ENCODE data around the gene EIF4G3. TPM values are rescaled to one million over a fixed set of nuclear protein-coding genes. Genes with fewer than 3 reads are reported as not detected.
A peak's percentile ranks its signal among the peaks of the same experiment; 100 is the strongest.
"Not testable (repeated sequence)": the region's sequence is repeated elsewhere in the genome, so short reads cannot be mapped to it uniquely, and the experiment has no call there.

The EIF4G3 gene
- total RNA-seq, 1 experiment from 2014 or later, result 66.8 TPM

DNA sequence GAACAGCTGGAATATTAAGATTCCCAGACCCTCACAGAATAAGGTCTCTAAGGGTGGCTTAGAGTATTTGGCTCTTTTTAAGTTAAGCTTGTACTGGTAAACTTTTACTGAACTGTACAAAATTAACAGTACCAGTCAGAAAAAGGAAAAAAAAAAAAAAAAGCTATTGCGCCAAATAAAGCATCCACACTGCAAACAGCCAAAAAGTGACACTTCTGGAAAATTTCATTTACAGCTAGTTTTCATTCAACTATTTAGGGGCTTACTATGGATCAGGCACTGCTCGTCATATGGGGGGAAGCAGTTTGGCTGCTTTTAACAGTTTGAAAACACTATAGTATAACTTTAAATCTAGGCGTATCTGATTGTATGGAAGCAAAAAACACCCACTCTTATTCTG lies 139.6 kb downstream of the EIF4G3 start:
- no peaks in the 10 kb centered on the region for H3K4me1 ChIP-seq
- no peaks in the 10 kb centered on the region for H3K36me3 ChIP-seq
- H3K9me3 ChIP-seq (replicated peaks), result no peaks in the 10 kb centered on the region
- H3K27ac ChIP-seq, result no peak overlapping the region
- no peak overlapping the region for H3K4me3 ChIP-seq
- H3K27me3 ChIP-seq, result no peaks in the 10 kb centered on the region
- no peak for DNase-seq

DNA sequence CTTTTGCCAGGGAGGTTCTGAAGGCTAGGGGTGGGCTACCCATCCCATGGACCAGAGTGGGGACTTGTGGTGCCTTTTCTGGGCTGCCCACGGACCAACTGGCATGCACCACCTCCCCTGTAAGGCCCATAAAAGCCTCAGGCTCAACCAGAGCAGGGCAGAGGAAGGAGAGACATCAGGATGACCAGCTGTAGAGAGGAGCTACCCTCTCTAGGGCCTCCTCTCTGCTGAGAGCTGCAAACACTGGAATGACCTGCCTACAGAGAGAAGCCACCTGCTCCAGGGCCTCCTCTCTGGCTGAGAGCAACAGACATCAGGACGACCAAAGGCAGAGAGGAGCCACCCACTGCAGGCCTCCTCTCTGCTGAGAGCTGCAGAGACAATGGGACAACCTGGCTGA lies 140.9 kb downstream of the EIF4G3 start:
- Histone ChIP-seq H3K27ac (no peak overlapping the region), H3K36me3 (no peaks in the 10 kb centered on the region), H3K9me3 (replicated peaks) (no peaks in the 10 kb centered on the region), H3K4me1 (no peaks in the 10 kb centered on the region), H3K4me3 (no peak overlapping the region), H3K27me3 (no peaks in the 10 kb centered on the region)
- no peak for DNase-seq

DNA sequence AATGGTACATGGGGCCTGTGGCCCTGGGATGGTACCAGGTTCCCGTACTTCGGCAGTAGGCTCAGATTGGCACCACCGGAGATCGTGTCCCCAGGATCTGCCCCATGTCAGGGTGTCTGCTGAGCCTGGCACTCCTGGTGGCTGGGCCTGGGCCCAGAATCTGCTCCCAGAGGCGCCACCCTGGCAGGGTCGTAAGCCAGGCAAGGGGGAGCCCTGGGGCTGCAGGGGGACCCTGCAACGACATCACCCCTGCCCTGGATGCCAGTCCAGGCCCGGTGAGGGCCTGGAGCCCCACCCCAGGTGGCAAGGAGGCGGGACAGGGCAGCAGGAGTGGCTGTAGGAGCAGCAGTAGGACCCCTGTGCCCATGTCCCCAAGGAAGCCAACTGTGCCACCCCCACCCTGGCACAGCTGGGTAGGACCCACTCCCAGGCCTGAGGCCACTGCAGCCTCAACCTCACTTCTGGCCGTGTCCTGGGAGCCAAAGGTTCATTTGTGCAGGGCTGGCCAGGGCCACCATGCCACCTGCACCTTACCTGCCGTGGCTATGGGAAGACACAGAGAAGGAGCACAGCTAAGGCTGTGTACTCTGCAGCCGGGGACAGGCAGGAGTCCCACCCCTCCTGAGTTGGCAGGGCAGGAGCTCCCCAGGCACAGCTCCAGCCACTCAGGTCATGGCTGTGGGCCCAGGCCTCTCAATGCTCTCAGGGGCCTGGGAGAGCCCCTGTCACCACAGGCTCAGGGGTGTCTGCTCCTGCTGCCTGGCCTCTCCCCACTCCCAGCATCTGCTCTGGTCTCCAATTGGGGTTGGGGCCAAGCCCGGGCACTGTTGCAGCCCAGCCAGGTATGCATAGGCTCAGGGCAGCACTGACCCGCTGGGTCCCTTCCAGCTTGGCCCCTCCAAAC lies 141.7 kb downstream of the EIF4G3 start:
- Histone ChIP-seq H3K9me3 (replicated peaks) (no peaks in the 10 kb centered on the region), H3K27ac (no peak overlapping the region), H3K27me3 (no peaks in the 10 kb centered on the region), H3K4me1 (no peaks in the 10 kb centered on the region), H3K36me3 (0 out of 2 replicates have a peak, but pooled peaks cover 2% of the 10 kb centered on the region), H3K4me3 (no peak overlapping the region)
- DNase-seq, result no peak

- no peaks in the 10 kb centered on the region for H3K27me3 ChIP-seq
- no peak for DNase-seq
- no peaks in the 10 kb centered on the region for H3K4me1 ChIP-seq
- H3K4me3 ChIP-seq, result no peak overlapping the region
- H3K9me3 ChIP-seq (replicated peaks), result no peaks in the 10 kb centered on the region
- H3K36me3 ChIP-seq, result 0 out of 2 replicates have a peak, but pooled peaks cover 2% of the 10 kb centered on the region
- no peak overlapping the region for H3K27ac ChIP-seq
Measured at GRCh38 chr1:21032741-21033140, 144.0 kb downstream of the EIF4G3 start.

- no peaks in the 10 kb centered on the region for H3K4me1 ChIP-seq
- H3K36me3 ChIP-seq, result peaks cover 2% of the 10 kb centered on the region; the same call in 1 of the 2 replicates
- no peaks in the 10 kb centered on the region for H3K9me3 ChIP-seq (replicated peaks)
- H3K4me3 ChIP-seq, result no peak overlapping the region
- H3K27ac ChIP-seq, result no peak overlapping the region
- no peak for DNase-seq
- no peaks in the 10 kb centered on the region for H3K27me3 ChIP-seq
Measured at GRCh38 chr1:21030181-21030580, 146.5 kb downstream of the EIF4G3 start.

DNA sequence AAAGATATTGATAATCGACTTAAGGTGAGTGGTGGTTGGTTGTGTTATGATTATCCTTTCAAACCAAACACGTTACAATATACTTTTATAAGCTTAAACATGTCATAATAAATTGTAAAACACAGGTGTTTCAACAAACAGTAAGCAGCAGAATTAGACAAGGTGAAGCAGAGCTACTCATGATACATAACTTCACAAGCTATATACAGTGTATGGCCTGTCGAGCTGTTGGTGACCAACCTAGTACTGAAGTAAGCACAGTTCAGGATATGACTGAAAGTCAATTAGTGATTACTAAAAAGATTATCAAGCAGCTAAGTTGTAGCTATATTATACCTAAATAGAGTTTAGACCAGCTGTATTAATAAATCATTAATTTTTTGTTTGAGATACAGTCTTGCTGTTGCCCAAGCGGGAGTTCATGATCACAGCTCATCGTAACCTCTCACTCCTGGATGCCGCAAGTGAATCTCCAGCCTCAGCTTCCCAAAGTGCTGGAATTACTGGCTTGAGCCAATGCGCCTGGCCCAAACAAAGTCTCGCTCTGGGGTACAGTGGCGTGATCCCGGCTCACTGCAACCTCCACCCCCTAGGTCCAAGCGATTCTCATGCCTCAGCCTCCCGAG lies 148.1 kb downstream of the EIF4G3 start:
- Histone ChIP-seq H3K36me3 (peaks cover 2% of the 10 kb centered on the region; the same call in 1 of the 2 replicates), H3K4me3 (no peak overlapping the region), H3K4me1 (no peaks in the 10 kb centered on the region), H3K9me3 (replicated peaks) (no peaks in the 10 kb centered on the region), H3K27ac (no peak overlapping the region), H3K27me3 (no peaks in the 10 kb centered on the region)
- no peak for DNase-seq

DNA sequence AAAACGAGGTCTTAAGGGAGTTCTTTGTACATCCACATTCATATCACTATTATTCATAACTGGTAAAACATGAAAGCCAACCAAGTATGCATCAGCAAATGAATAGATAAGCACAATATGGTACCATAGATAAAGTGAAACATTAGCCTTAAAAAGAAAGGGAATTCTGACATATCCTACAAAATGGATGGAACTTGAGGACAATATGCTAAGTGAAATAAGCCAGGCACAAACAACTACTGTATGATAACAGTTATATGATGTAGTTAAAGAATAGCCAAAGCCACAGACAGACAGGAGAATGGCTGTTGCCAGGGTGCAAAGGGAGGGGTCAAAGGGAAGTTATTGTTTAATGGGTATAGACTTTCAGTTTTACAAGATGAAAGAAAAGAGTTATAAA lies 148.9 kb downstream of the EIF4G3 start:
- no peak for DNase-seq
- H3K4me1 ChIP-seq, result peaks cover 1% of the 10 kb centered on the region
- H3K27ac ChIP-seq, result no peak overlapping the region
- H3K9me3 ChIP-seq (replicated peaks), result no peaks in the 10 kb centered on the region
- no peak overlapping the region for H3K4me3 ChIP-seq
- no peaks in the 10 kb centered on the region for H3K27me3 ChIP-seq
- H3K36me3 ChIP-seq, result peaks cover 2% of the 10 kb centered on the region; the same call in 1 of the 2 replicates

DNA sequence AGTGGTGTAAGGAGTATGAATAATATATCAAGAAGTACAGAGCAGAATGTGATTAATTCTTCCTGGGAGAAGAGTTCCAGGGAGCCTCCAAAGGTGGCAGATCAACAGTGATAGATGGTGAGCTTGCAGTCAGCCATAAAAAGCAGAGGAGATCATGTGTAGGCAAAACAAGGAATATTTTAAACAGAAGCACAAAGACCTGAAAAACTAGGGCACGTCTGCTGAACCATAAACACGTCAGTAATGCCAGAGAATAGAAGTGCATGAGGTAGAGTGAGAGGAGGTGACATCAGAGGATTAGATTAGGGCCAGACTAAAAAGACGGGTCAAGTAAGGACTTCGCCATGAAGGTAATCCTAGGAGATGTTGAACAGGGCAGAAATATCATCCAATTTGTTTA lies 151.8 kb downstream of the EIF4G3 start:
- Histone ChIP-seq H3K9me3 (replicated peaks) (no peaks in the 10 kb centered on the region), H3K4me3 (no peak overlapping the region), H3K36me3 (no peaks in the 10 kb centered on the region; the same call in 1 of the 2 replicates), H3K27ac (no peak overlapping the region), H3K27me3 (no peaks in the 10 kb centered on the region), H3K4me1 (peaks cover 15% of the 10 kb centered on the region)
- DNase-seq, result no peak

DNA sequence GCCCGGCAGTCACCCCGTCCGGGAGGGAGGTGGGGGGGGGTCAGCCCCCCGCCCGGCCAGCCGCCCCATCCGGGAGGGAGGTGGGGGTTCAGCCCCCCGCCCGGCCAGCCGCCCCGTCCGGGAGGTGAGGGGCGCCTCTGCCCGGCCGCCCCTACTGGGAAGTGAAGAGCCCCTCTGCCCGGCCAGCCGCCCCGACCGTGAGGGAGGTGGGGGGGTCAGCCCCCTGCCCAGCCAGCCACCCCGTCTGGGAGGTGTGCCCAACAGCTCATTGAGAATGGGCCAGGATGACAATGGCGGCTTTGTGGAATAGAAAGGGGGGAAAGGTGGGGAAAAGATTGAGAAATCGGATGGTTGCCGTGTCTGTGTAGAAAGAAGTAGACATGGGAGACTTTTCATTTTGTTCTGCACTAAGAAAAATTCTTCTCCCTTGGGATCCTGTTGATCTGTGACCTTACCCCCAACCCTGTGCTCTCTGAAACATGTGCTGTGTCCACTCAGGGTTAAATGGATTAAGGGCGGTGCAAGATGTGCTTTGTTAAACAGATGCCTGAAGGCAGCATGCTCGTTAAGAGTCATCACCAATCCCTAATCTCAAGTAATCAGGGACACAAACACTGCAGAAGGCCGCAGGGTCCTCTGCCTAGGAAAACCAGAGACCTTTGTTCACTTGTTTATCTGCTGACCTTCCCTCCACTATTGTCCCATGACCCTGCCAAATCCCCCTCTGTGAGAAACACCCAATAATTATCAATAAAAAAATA lies 152.4 kb downstream of the EIF4G3 start:
- not testable (repeated sequence) for H3K27ac ChIP-seq, DNase-seq

GRCh38 chr1:21022279-21023040 lies 154.2 kb downstream of the EIF4G3 start:
- no peak overlapping the region for H3K4me3 ChIP-seq
- no peaks in the 10 kb centered on the region for H3K9me3 ChIP-seq (replicated peaks)
- H3K27ac ChIP-seq, result peak overlapping the region; percentile 70
- no peaks in the 10 kb centered on the region; the same call in 1 of the 2 replicates for H3K36me3 ChIP-seq
- H3K27me3 ChIP-seq, result no peaks in the 10 kb centered on the region
- peak; percentile 78 to 92 for DNase-seq
- peaks cover 15% of the 10 kb centered on the region for H3K4me1 ChIP-seq

More for the DNA sequence above, 152.4 kb downstream of the EIF4G3 start:
- not testable (repeated sequence) for H3K36me3 ChIP-seq; H3K4me3 ChIP-seq; H3K9me3 ChIP-seq (replicated peaks); H3K27me3 ChIP-seq
- peaks cover 15% of the 10 kb centered on the region for H3K4me1 ChIP-seq

DNA sequence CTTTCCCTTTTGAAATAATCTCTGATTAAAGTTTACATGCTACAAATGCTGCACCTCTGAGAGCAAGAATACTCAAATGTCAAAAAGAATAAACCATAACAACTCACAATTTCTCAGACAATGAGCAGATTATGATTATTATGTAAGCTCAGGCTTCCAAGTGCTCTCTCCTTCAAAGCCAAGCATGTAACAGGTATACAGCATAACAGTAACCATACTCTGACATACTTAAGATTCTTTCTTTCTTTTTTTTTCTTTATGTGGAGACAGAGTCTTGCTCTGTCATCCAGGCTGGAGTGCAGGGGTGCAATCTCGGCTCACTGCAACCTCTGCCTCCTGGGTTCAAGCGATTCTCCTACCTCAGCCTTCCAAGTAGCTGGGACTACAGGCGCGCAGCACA lies 155.4 kb downstream of the EIF4G3 start:
- no peaks in the 10 kb centered on the region for H3K27me3 ChIP-seq
- H3K4me3 ChIP-seq, result no peak overlapping the region
- peaks cover 15% of the 10 kb centered on the region for H3K4me1 ChIP-seq
- DNase-seq, result no peak
- no peaks in the 10 kb centered on the region for H3K9me3 ChIP-seq (replicated peaks)
- no peaks in the 10 kb centered on the region; the same call in 1 of the 2 replicates for H3K36me3 ChIP-seq
- no peak overlapping the region for H3K27ac ChIP-seq

DNA sequence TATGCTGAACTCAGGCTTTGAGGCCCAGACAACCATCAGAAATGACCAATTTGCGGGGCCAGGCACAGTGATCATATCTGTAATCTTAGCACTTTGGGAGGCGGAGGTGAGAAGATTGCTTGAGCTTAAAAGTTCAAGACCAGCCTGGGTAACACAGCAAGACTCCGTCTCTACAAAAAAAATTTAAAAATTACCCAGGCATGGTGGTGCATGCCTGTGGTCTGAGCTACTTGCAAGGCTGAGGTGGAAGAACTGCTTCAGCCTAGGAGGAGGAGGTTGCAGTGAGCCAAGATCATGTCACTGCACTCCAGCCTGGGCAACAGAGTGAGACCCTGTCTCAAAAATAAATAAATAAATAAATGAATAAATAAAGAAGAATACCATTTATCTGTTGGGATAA lies 156.5 kb downstream of the EIF4G3 start:
- no peak for DNase-seq
- no peak overlapping the region for H3K27ac ChIP-seq
- H3K4me3 ChIP-seq, result no peak overlapping the region
- H3K4me1 ChIP-seq, result peaks cover 15% of the 10 kb centered on the region
- no peaks in the 10 kb centered on the region for H3K36me3 ChIP-seq
- 0 out of 2 replicates have a peak, but pooled peaks cover 3% of the 10 kb centered on the region for H3K9me3 ChIP-seq (replicated peaks)
- no peaks in the 10 kb centered on the region for H3K27me3 ChIP-seq

- H3K4me3 ChIP-seq, result no peak overlapping the region
- H3K27me3 ChIP-seq, result no peaks in the 10 kb centered on the region
- DNase-seq, result no peak
- no peak overlapping the region for H3K27ac ChIP-seq
- peaks cover 15% of the 10 kb centered on the region for H3K4me1 ChIP-seq
- H3K9me3 ChIP-seq (replicated peaks), result 0 out of 2 replicates have a peak, but pooled peaks cover 4% of the 10 kb centered on the region
- no peaks in the 10 kb centered on the region; the same call in 1 of the 2 replicates for H3K36me3 ChIP-seq
Measured at GRCh38 chr1:21018673-21019072, 158.0 kb downstream of the EIF4G3 start.

GRCh38 chr1:21013510-21013909 lies 163.2 kb downstream of the EIF4G3 start:
- DNase-seq, result no peak

More at GRCh38 chr1:21013510-21013909, 163.2 kb downstream of the EIF4G3 start:
- Histone ChIP-seq H3K27me3 (no peaks in the 10 kb centered on the region), H3K4me3 (no peak overlapping the region), H3K27ac (no peak overlapping the region), H3K9me3 (replicated peaks) (peaks cover 4% of the 10 kb centered on the region; the same call in 1 of the 2 replicates), H3K36me3 (no peaks in the 10 kb centered on the region; the same call in 1 of the 2 replicates), H3K4me1 (no peaks in the 10 kb centered on the region)

Data from SJCRH30 (cell line).